Stimulated activated CD8-positive, alpha-beta memory T cell treated with anti-CD3 and anti-CD28 coated beads, Interleukin-7, amount 100 ng/mL, for 1 hour (primary cell): ENCODE data around the gene GANAB.
"Not testable (repeated sequence)": the region's sequence is repeated elsewhere in the genome, so short reads cannot be mapped to it uniquely, and the experiment has no call there.

Source experiments
- DNase-seq, 2 donors: peaks; one replicate each; pipeline ENCODE4 v3.0.0-alpha.2; 2020; ENCODE audit warnings: low read depth in 2 of 2

Gene GANAB

DNA sequence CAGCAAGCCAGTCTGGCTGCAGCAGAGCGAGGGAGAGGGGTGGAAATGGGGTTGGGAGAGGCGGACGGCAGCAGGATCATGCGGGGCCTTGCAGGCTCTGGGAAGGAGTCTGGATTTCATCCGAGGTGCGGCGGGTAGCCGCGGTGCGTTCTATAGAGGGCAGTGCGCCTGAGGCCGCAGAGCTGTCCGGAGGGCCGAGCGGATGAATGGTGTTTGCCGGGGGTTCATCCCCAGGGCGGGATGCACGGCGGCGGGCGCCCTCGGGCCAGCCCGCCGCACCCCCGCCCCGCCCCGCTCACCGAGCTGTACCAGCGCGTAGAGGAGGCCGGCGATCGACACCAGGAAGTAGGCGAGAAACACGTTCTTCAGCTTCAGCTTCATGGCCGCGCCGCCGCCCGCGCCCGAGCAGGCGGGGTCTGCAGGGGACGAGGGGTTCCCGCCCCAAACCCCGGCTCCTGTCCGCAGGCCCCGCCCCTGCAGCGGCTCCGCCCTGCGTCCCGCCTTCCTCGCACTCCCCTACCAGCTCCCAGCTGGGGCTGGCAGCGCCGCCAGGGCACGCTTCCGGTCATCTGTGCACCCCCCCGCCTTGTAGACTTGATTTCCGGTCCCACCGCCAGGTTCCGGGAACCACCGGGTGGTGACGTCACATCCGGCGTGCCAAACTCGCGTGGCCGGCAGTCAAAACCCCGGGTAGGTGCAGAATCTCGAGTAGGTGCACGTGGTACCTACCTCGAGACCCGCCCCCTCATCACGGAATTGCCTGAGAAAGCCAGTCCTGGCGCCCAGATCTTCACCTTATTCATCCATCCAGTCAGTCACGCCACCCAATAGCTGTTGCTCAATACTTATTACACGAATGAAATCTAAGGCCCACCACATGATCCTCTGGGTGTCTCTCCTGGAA is 24.6 kb downstream of the GANAB start, which contains the start of gene B3GAT3:
Gene B3GAT3 (minus strand): TSS at position 420 of the 904 bp plus-strand sequence. CDS start 39 bp downstream, at position 381.
- DNase-seq, result peak; percentile 89 to 95

DNA sequence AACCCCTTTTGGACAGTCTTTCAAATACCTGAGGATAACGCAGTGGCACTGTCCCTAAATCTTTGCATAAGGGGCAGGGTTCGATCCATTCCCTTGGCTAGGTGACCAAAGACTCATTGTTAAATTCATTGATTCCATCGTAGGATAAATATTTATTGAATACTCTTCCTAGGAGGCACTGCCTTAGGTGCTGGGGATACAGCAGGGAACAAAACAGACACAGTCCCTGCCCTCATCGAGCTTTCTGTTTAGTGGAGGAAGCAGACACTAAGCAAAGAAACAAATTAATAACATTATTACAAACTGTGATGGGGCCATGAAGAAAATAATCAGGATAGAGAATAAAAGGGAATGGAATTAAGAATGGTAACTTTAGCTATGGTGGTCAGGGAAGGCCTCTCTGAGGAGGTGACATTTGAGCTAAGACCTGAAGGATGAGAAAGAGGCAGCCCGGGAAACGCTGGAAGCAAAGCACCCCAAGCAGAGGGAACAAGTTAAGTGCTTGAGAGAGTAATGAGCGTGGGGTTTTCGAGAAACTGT is 25.3 kb downstream of the GANAB start:
- no peak for DNase-seq

DNA sequence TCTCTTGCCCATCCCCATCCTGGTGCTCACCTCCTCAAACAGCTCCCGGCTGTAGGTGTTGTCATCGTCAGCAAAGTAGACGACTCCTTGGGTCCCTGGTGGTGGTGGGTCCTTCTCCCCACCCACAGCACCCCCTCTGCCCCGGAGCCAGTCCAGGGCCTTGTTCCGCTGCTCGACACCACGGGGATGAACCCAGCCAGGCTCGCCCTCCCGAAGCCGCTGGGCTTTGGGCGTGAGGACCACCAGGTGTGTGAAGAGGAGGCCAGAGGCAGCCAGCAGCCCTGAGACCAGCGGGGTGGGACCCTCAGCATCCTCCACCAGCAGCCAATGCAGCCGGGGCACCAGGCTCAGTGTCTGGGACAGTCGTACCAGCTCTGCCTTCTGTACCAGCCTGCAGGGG is 29.5 kb downstream of the GANAB start:
- DNase-seq, result not testable (repeated sequence)

DNA sequence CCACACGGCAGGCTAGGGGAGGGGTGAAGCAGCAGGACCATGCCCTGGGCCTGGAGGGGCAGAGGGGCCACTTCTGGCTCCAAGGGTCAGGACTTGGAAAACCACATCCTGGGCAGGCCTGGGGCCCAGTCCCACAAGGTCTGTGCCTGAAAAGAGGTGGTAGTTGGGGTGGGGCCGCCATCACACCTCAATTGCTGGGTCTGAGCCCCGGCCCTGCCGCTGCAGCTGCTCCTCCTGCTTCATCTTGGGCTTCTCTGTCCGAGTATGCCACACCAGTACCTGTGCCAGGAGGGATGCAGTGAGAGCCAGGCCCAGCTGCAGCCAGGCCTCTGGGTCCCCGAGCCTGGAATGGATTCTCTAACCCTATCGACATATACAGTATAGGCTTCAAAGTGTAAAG is 30.9 kb downstream of the GANAB start:
- no peak for DNase-seq

DNA sequence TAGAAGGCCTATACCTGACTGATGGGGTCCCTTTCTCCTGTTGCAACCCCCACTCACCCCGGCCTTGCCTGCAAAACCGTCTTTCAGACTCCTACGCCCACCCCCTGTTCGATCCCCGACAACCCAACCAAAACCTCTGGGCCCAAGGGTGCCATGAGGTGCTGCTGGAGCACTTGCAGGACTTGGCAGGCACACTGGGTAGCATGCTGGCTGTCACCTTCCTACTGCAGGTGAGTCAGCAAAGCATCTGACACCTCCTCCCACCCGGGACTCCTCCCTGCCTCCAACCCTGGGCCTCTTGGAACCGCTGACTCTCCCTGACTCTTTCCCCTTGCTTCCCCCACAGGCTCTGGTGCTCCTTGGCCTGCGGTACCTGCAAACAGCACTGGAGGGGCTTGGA is 32.1 kb downstream of the GANAB start:
- no peak for DNase-seq

DNA sequence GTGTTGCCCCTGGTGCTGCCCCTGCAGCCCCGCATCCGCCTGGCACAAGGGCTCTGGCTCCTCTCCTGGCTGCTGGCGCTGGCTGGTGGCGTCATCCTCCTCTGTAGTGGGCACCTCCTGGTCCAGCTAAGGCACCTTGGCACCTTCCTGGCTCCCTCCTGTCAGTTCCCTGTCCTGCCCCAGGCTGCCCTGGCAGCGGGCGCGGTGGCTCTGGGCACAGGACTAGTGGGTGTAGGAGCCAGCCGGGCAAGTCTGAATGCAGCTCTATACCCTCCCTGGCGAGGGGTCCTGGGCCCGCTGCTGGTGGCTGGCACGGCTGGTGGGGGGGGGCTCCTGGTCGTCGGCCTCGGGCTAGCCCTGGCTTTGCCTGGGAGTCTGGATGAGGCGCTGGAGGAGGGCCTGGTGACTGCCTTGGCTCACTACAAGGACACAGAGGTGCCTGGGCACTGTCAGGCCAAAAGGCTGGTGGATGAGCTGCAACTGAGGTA is 33.1 kb downstream of the GANAB start:
- DNase-seq, result no peak

DNA sequence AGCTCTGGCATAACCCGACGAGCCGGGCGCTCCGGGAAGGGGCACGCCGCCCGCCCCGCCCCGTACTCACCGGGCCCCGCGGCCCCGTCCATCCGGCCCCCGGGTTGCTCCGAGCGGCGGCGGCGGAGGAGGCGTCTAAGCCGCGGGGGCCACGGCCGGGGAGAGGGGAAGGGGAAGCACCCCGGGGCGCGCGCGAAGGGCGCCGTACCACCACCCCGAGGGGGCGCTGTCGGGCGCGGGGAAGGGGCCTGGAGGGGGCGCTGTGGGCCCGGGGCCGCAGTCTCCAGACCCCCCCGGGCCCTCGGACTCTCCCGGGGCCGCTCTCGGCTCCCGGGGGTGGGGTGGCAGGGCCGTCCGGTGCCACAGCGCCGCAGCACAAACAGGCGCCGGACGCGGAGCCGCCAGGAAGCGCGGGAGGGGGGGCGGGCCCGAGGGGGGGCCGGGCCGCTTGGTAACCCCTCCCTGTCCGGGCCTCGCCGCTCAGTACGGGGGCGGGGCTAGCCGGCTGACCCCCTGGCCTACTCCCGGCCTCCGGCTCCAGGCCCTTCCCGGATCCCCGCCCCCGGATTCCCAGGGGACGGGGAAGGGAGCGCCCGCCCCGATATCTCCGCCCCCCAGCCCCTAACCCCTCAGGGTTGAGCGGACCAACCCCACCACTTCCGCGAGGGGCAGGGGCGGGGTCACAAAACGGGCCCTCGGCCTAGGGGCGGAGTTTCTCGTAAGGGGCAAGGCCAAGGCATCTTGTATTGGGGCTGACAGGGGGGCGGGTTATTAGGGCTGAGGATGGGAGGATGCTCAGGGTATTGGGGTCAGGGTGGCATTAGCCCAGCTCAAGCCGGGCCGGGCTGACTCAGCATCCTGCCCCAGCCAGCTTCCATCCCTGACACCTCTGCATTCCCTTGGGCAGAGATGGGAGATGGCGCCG is 33.8 kb downstream of the GANAB start, which contains the start of the genes EML3 and ROM1:
Gene EML3 (minus strand): TSS at position 410 of the 925 bp plus-strand sequence. CDS start 318 bp downstream, at position 92.
Gene ROM1 (plus strand): TSS at position 892 of the 925 bp plus-strand sequence. CDS start 25 bp downstream, at position 917.
- peak; percentile 72 to 79 for DNase-seq

DNA sequence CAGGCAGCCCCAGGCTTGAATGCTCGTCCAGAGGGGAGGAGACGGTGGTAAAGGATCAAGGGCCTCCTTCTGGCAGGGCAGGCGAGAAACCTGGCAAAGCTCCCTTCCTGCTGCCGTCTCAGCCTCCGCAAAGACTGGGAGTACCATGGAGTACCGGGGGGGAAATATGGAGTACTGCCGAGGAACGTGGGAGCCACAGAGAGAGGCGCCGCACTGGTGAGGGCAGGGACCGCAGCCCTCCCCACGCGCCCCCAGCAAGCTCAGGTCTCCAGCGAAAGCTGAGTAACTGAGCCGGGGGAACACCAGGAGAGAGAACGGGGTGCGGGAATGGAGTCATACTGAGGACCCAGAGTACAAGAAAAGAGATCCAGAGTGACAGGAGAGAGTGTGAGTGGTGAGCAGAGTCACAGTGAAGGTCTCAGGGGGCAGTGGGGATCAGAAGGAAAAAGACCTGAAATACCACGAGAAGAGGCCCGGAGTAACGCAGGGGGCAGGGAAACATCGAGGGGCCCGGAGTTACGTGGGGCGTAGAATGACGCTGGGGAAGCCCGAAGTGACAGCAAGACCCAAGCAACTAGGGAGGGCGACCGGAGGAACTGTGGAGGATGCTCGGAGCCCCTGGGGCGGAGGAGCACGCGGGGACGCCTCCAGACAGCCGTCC is 34.6 kb downstream of the GANAB start:
- DNase-seq, result no peak

DNA sequence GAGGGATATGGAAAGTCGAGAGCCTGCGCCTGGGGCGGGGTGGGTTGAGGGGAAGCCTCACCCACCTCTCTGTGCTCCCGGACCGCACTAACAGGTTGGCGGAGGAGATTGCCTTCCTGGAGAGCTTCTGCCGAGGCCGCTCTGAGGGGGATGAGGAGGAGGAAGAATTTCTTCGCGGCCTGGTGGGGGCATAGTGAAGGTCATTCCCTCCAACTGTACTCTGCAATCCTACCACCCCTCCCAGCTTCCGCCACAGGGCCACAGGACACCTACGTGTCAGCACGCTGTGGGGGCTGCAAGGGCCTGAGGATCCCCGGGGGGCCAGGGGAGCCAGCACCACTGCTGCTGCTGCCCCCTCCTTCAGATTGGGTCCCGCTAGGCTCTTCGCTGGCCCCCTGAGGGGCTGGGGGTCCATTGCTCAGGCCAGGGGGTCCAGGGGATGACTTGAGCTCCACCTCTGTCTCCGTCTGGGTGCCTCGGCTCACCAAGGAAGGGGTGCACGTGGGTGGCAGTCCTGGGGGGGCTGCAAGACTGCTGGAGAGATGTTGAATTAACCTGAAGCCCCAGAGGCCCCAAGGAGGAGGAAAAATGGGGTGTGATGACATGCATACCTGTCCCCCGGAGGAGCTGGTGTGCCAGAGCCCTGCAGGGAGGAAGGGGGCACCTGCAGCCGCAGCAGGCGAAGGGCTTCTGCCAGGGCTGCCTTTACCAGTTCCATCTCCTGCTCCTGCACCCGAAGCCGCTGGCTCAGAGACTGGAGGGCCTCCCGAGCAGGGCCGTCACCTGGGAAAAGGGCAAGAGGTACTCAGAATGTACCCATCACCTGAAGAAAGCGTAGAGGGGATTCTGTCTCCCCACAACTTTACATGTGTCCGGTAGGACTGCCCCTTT is 35.4 kb downstream of the GANAB start:
- DNase-seq, result no peak

DNA sequence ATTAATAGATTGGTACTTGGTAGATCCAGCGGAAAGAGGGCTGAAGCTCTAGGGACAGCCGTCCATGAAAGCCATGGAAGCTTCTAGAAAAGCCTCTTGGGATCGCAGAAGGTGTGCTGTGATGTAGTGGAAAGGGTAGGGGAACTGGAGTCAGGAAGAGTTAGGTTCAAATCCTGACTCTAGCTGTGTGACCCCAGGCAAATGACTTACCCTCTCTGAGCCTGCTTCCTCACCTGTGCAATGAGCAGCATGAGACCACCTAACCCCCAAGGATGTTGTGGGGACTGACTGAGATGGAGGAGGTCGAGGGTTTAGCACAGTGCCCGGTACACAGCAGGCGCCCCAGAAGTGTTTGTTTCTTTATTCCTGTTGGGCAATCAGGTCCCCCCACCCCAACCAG is 36.0 kb downstream of the GANAB start:
- DNase-seq, result no peak

DNA sequence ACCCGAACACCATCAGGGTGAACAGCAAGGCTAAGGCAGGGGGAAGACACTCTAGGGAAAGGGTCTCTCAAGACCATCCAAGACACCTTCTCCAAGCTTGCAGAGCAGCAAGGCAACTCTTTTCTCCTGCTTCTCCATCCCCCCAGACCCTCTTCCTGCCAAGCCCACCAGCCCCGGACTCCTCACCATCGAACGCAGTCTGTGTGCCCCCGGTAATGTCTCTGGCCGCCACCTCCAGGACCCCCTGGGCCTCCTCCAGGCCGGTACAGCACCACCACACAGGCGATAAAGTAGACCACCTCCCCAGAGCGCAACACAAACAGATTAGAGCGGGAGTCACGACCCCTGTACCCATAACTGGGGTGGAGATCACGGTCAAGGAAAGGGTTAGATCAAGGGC is 37.6 kb downstream of the GANAB start:
- no peak for DNase-seq

DNA sequence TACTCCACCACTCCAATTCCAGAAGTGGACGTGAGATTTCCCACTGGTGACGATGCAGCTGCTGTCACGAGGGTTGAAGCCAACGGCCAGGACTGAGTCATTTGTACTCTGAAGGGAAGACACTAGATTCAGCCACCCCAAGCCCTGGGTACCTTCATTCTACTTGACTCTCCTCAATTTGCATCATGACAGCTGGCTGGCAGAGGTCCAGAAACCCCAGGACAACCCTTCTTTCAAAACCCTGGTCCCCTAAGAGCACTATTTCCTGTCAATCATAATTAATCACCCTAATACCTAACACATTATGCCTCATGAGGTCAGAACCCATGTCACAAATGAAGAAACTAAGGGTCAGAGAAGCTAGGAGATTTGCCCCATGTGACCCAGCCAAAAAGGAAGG is 38.7 kb downstream of the GANAB start:
- DNase-seq, result no peak

DNA sequence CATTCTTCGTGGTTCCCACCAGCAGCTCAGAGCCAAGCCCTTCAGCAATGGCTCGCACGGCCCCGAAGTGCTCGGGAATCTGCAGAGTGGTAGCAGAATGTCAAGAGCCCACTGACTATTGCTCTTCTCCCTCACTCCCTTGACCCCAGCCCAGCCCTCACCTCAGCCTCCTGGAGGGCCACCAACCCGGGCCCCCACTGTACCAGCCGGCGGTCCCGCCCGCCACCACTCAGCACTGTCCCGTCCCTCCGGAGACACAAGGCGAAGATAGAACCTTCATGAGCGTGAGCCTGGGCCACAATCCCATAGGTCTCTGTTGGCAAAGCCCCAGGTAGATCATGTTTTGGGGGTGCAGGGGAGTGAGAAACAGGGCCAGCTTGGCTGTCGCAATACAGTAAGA is 40.5 kb downstream of the GANAB start:
- no peak for DNase-seq

DNA sequence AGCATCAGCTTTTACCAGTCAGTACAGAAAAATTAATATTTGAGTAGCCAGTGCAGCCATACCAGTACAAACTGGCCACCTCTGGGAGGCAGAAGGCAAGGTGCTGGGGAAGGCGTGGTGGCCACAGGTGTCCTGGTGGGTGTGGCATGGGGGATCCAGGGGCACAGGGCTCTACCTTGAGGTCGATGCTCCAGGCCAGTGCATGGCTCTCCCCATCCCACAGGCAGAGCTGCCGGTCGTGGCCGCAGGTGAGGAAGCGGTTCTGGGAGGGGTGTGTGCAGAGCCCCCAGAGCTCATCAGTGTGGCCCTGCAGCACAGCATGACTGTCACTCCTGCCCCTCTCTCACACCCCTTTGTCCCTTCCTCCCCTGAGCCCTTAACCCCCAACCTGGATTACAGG is 40.9 kb downstream of the GANAB start:
- DNase-seq, result no peak

DNA sequence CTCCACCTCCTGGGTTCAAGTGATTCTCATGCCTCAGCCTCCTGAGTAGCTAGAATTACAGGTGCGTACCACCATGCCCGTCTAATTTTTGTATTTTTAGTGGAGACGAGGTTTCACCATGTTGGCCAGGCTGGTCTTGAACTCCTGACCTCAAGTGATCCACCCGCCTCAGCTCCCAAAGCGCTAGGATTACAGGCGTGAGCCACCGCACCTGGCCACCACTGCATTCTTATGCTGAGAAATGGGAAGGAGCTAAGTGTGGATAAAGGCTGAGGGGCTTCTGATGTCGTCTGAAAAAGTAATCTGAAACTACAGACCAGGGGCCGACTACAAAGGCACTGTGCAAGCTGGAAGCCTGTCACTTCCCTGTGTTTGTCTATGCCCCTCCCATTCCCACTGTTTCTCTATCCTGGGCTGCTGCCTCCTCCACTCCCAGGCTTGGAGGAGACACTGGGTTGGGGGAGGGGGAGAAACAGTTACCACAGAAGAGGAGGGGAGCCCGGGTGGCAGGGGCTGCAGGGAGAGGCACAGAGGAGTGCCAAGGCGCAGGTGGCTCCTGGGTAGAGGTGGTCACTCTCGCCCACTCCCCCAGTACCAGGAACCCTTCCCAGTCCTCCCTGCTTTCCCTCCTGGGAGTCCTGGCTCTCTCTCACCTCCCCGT is 41.8 kb downstream of the GANAB start:
- DNase-seq, result no peak

DNA sequence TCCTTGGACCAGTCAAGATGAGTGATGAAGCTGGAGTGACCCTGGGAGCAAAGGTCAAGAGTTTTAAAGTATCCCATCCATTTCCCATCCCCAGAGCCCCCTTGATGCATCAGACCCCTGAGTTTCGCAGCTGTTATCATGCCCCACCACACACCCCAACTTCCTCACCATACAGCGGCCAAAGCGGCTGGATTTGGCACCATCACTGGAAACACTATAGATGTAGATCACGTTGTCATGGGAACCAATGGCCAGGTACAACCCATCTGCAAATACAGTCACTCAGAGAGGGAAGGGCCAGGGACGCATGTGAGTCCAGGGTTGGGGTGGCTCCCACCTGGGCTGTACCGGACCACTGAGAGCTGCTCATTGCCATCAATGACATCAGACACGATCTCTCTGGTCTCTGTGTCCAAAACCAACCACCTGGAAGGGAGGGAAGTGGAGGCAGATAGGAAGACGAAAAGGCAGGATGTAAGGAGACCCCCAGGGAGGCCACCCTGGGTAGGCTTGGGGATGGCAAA is 42.6 kb downstream of the GANAB start:
- no peak for DNase-seq

DNA sequence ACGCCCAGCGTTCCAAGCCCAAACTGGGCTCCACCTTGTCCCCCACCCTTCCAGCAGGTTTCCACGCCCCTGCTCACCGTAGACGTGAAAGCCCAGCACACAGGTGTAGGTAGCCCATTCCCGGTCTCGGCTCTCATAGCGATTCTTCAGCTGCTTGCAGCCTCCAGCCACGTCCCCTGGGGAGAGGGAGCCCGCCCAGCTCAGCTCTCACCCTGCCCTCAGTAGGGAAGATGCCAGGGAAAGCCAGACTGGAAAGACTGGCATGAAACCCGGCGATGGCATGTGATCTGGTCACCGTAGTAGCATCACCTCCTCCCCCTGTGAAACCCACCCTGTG is 43.4 kb downstream of the GANAB start:
- DNase-seq, result no peak

DNA sequence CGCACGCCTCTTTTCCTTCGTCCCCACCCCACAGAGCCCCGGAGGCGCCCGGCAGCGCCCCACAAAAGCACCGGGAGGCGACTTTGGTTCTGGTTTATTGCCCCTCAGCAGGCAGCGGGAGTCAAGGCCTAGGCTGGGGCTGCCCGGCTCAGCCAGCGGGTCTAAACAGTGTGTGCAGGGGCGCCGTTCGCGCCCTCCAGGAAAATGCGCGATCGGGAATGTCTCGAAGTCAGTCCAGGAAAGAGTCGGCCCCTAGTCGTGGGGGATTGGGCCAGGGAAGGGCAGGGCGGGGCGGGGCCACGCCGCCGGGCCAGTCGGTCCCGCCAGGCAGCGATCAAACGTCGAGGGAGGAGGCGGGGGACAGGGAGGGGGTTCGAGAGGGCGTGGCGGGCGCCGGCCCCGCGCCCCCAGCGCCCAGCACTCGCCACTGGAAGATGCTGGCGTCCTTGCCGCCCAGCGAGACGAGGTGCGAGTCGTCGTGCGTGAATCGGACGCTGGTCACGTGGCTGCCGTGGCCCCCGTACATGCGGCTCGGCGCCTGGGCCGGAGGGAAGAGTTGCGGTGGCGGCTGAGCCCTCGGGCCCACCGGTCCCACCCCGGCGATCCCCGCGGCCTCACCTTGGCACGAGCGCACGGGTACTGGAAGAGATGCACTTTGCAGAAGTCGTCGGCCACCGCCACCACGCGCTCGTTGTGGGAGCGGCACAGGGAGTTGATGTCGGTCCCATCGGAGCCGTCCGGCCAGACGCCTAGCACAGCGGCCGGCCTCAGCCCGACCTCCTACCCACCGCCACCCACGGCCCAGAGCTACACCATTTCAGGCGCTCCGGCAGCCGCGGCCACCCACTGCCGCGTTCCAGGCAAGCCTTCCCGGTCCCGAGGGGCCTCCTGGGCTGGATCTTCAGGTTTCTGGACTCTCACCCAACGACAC is 44.0 kb downstream of the GANAB start:
- DNase-seq, result no peak
